Vagina (tissue), 2 donors: ENCODE data around the gene LYRM9. TPM values are rescaled to one million over a fixed set of nuclear protein-coding genes. Genes with fewer than 3 reads are reported as not detected.

Experiments
- DNase-seq, 2 donors: peaks; one replicate each; pipeline ENCODE4 v3.0.0-alpha.2; 2017; ENCODE audit errors: extremely low spot score in 2 of 2
- H3K27ac ChIP-seq: fragments of 200-600 bp; sonication (generic); one replicate; pipeline ENCODE4 v1.5.1; 2019
- H3K27me3 ChIP-seq: fragments of 200-600 bp; sonication (generic); one replicate; pipeline ENCODE4 v1.5.1; 2019
- H3K36me3 ChIP-seq, 2 donors: fragments of 200-600 bp; sonication (generic); one replicate each; pipeline ENCODE4 v1.5.1; 2017 to 2019
- H3K4me1 ChIP-seq: fragments of 200-600 bp; sonication (generic); one replicate; pipeline ENCODE4 v1.5.1; 2019
- H3K4me3 ChIP-seq, 2 donors: fragments of 200-600 bp; sonication (generic); 1 replicate in 1 of 2; 2 replicates in 1 of 2; pipeline ENCODE4 v1.5.1; 2016 to 2019
- H3K9me3 ChIP-seq: fragments of 200-600 bp; sonication (generic); one replicate; pipeline ENCODE4 v1.5.1; 2019
- POLR2A ChIP-seq, 2 donors: fragments of 450-650 bp; IDR thresholded peaks; one replicate each; pipeline ENCODE4 v1.6.1; 2017; ENCODE audit warnings: antibody characterized with exemption in 2 of 2, mild to moderate bottlenecking in 2 of 2, moderate library complexity in 2 of 2
- POLR2AphosphoS5 ChIP-seq, 2 donors: sonication (generic); formaldehyde crosslinking; IDR thresholded peaks; one replicate each; pipeline ENCODE4 v1.9.0; 2017; ENCODE audit warnings: antibody characterized with exemption in 2 of 2, mild to moderate bottlenecking in 2 of 2, low read depth in 1 of 2; ENCODE audit not compliant: insufficient read depth in 1 of 2
- intact Hi-C: fragments of 100-400 bp; cut with DNase I; formaldehyde crosslinking; loops from one replicate; pipeline ENCODE4 v1.15.1; 2023
- total RNA-seq: library from RNA; depleted of rRNA; stranded (reverse); fragments of >200 nt; gene quantifications from one replicate; pipeline ENCODE4 v1.2.3, GENCODE V29; 2016
- TF ChIP-seq, protein P1 (sequence below), 3 experiments: fragments of 450-650 bp in 2 of 3; fragments of 200-600 bp in 1 of 3; sonication (generic) in 1 of 3; IDR thresholded peaks; one replicate each; pipeline ENCODE4 v1.5.1; 2017 to 2019; ENCODE audit warnings: antibody characterized with exemption in 3 of 3, mild to moderate bottlenecking in 2 of 3, moderate library complexity in 2 of 3

The LYRM9 gene
- total RNA-seq, 1 donor from 2014 or later = 4.2 TPM

DNA sequence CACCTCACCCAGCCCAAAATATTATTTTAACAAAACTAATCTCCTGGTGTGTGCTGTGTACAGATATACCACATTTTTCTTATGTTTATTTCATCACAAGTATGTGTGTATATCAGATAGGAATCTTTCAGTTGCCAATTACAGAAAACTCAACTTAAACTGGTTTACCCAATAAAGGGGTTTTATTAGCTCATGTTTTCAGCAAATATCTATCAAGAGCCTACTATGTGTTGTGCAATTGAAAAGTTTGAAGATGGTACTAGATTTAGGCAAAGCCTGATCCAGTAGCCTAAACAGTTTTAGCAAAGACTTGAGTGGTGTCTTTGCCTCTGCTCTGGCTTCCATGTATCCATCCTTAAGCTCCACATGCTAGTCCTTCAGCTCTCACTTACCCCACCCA is 45.1 kb upstream of the LYRM9 start:
- no peaks in the 10 kb centered on the region for H3K4me1 ChIP-seq
- H3K9me3 ChIP-seq = no peaks in the 10 kb centered on the region
- H3K27me3 ChIP-seq = no peaks in the 10 kb centered on the region
- no peak for DNase-seq
- no peak overlapping the region for H3K27ac ChIP-seq
- intact Hi-C loops = no loop called here
- TF ChIP-seq, protein P1, sequence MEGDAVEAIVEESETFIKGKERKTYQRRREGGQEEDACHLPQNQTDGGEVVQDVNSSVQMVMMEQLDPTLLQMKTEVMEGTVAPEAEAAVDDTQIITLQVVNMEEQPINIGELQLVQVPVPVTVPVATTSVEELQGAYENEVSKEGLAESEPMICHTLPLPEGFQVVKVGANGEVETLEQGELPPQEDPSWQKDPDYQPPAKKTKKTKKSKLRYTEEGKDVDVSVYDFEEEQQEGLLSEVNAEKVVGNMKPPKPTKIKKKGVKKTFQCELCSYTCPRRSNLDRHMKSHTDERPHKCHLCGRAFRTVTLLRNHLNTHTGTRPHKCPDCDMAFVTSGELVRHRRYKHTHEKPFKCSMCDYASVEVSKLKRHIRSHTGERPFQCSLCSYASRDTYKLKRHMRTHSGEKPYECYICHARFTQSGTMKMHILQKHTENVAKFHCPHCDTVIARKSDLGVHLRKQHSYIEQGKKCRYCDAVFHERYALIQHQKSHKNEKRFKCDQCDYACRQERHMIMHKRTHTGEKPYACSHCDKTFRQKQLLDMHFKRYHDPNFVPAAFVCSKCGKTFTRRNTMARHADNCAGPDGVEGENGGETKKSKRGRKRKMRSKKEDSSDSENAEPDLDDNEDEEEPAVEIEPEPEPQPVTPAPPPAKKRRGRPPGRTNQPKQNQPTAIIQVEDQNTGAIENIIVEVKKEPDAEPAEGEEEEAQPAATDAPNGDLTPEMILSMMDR (IDR thresholded peaks at IDR 0.05) = no peak
- TF ChIP-seq POLR2AphosphoS5 (IDR thresholded peaks at IDR 0.05; ENCODE audit: insufficient read depth in 1 of 2, low read depth in 1 of 2) = no peak
- TF ChIP-seq POLR2A (IDR thresholded peaks at IDR 0.05) = no peak
- H3K4me3 ChIP-seq = no peak overlapping the region
- no peaks in the 10 kb centered on the region for H3K36me3 ChIP-seq

DNA sequence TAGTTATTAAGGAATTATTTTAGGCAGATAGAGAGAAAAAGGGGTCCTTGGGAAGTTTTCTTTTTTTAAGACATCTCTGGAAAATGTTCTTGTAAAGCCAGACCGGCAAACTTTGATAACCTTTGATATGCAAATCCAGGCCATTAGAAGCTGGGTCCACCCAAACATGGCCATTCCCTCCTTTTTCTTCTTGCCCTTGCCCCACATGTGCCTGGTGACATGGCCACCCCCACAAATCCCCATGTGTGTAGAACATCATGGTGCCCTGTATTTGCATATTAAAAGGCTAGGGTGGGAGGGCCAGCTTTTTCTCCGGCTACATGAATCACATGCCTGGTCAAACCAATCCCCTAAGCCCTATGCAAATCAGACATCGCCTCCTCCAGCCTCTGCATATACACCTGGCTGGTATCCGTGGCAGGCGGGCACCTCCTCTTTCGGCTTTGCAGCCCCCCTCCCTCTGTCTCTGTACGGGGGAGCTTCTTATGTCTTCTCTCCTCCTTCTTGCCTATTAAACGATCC is 43.9 kb upstream of the LYRM9 start:
- no peak overlapping the region for H3K27ac ChIP-seq
- TF ChIP-seq, protein P1 (IDR thresholded peaks at IDR 0.05) = no peak
- no peak for TF ChIP-seq POLR2AphosphoS5 (IDR thresholded peaks at IDR 0.05; ENCODE audit: insufficient read depth in 1 of 2, low read depth in 1 of 2)
- TF ChIP-seq POLR2A (IDR thresholded peaks at IDR 0.05) = no peak
- no peak for DNase-seq
- no peaks in the 10 kb centered on the region for H3K27me3 ChIP-seq
- no peak overlapping the region for H3K4me3 ChIP-seq
- intact Hi-C loops = no loop called here
- no peaks in the 10 kb centered on the region for H3K4me1 ChIP-seq
- no peaks in the 10 kb centered on the region for H3K9me3 ChIP-seq
- H3K36me3 ChIP-seq = no peaks in the 10 kb centered on the region

- intact Hi-C loops = no loop called here
- Histone ChIP-seq H3K4me3 (no peak overlapping the region), H3K36me3 (no peaks in the 10 kb centered on the region), H3K27ac (no peak overlapping the region), H3K27me3 (no peaks in the 10 kb centered on the region), H3K9me3 (no peaks in the 10 kb centered on the region), H3K4me1 (no peaks in the 10 kb centered on the region)
- TF ChIP-seq POLR2AphosphoS5 (IDR thresholded peaks at IDR 0.05; ENCODE audit: insufficient read depth in 1 of 2, low read depth in 1 of 2) = no peak
- no peak for TF ChIP-seq POLR2A (IDR thresholded peaks at IDR 0.05)
- TF ChIP-seq, protein P1 (IDR thresholded peaks at IDR 0.05) = no peak
- DNase-seq = no peak
These were observed 36.8 kb upstream of the LYRM9 start for GRCh38 chr17:27930000-27930399.

GRCh38 chr17:27928587-27928986 is 35.4 kb upstream of the LYRM9 start:
- H3K4me1 ChIP-seq = no peaks in the 10 kb centered on the region
- no peak overlapping the region for H3K4me3 ChIP-seq
- H3K27ac ChIP-seq = no peak overlapping the region
- no peaks in the 10 kb centered on the region for H3K36me3 ChIP-seq
- TF ChIP-seq, protein P1 (IDR thresholded peaks at IDR 0.05) = no peak
- TF ChIP-seq POLR2A (IDR thresholded peaks at IDR 0.05) (no peak), POLR2AphosphoS5 (IDR thresholded peaks at IDR 0.05; ENCODE audit: insufficient read depth in 1 of 2, low read depth in 1 of 2) (no peak)
- no peak for DNase-seq
- no peaks in the 10 kb centered on the region for H3K27me3 ChIP-seq
- intact Hi-C loops = no loop called here
- no peaks in the 10 kb centered on the region for H3K9me3 ChIP-seq

GRCh38 chr17:27927781-27928180 is 34.6 kb upstream of the LYRM9 start:
- Histone ChIP-seq H3K27me3 (no peaks in the 10 kb centered on the region), H3K9me3 (no peaks in the 10 kb centered on the region), H3K4me1 (no peaks in the 10 kb centered on the region), H3K36me3 (no peaks in the 10 kb centered on the region), H3K27ac (no peak overlapping the region), H3K4me3 (no peak overlapping the region)
- TF ChIP-seq, protein P1 (IDR thresholded peaks at IDR 0.05) = no peak
- TF ChIP-seq POLR2AphosphoS5 (IDR thresholded peaks at IDR 0.05; ENCODE audit: insufficient read depth in 1 of 2, low read depth in 1 of 2) = no peak
- no peak for TF ChIP-seq POLR2A (IDR thresholded peaks at IDR 0.05)
- no peak for DNase-seq
- intact Hi-C loops = no loop called here
